ENCODE results near the gene ATP1A4. TPM values are rescaled to one million over a fixed set of nuclear protein-coding genes. Genes with fewer than 3 reads are reported as not detected.
"Not testable (repeated sequence)": the region's sequence is repeated elsewhere in the genome, so short reads cannot be mapped to it uniquely, and the experiment has no call there.

Gene ATP1A4
- total and polyA plus RNA-seq, 9 donors, result 0.44 to 3.4 (median 1.4) TPM

- H3K27me3 ChIP-seq (ENCODE audit: control insufficient read depth, insufficient read depth, low read length), result no peaks in the 10 kb centered on the region
- H3K4me1 ChIP-seq (ENCODE audit: control insufficient read depth, insufficient read depth, low read length), result peaks cover 24% of the 10 kb centered on the region
- no peak overlapping the region for H3K27ac ChIP-seq (ENCODE audit: low read length)
- H3K9me3 ChIP-seq (replicated peaks; ENCODE audit: control insufficient read depth, low read depth, low read length), result no peaks in the 10 kb centered on the region
- H3K4me3 ChIP-seq (ENCODE audit: low read length), result no peak overlapping the region
- DNase-seq, result no peak
- H3K36me3 ChIP-seq (ENCODE audit: control insufficient read depth, insufficient read depth, low read length), result peaks cover 49% of the 10 kb centered on the region
- 93% methylated on average over 6 of the region's 16 CpGs for WGBS (ENCODE audit: insufficient coverage)
Measured at GRCh38 chr1:160122978-160123495, 28.4 kb upstream of the ATP1A4 start.

GRCh38 chr1:160123726-160124125 is 27.7 kb upstream of the ATP1A4 start:
- H3K4me3 ChIP-seq (ENCODE audit: low read length), result no peak overlapping the region
- DNase-seq, result no peak
- peaks cover 17% of the 10 kb centered on the region for H3K4me1 ChIP-seq (ENCODE audit: control insufficient read depth, insufficient read depth, low read length)
- H3K27me3 ChIP-seq (ENCODE audit: control insufficient read depth, insufficient read depth, low read length), result no peaks in the 10 kb centered on the region
- peaks cover 56% of the 10 kb centered on the region for H3K36me3 ChIP-seq (ENCODE audit: control insufficient read depth, insufficient read depth, low read length)
- no peak overlapping the region for H3K27ac ChIP-seq (ENCODE audit: low read length)
- no peaks in the 10 kb centered on the region for H3K9me3 ChIP-seq (replicated peaks; ENCODE audit: control insufficient read depth, low read depth, low read length)

GRCh38 chr1:160124705-160125478 is 26.5 kb upstream of the ATP1A4 start:
- DNase-seq, result no peak
- H3K4me1 ChIP-seq (ENCODE audit: control insufficient read depth, insufficient read depth, low read length), result peaks cover 14% of the 10 kb centered on the region
- no peaks in the 10 kb centered on the region for H3K9me3 ChIP-seq (replicated peaks; ENCODE audit: control insufficient read depth, low read depth, low read length)
- H3K36me3 ChIP-seq (ENCODE audit: control insufficient read depth, insufficient read depth, low read length), result peaks cover 67% of the 10 kb centered on the region
- WGBS (ENCODE audit: insufficient coverage), result 60% methylated on average over 1 of the region's 8 CpGs
- no peak overlapping the region for H3K27ac ChIP-seq (ENCODE audit: low read length)
- no peak overlapping the region for H3K4me3 ChIP-seq (ENCODE audit: low read length)
- no peaks in the 10 kb centered on the region for H3K27me3 ChIP-seq (ENCODE audit: control insufficient read depth, insufficient read depth, low read length)

GRCh38 chr1:160125746-160126145 is 25.7 kb upstream of the ATP1A4 start:
- WGBS (ENCODE audit: insufficient coverage), result no CpG with 5 or more reads among the region's 1 CpG
- no peak for DNase-seq
- Histone ChIP-seq H3K36me3 (ENCODE audit: control insufficient read depth, insufficient read depth, low read length) (peaks cover 76% of the 10 kb centered on the region), H3K9me3 (replicated peaks; ENCODE audit: control insufficient read depth, low read depth, low read length) (no peaks in the 10 kb centered on the region), H3K27me3 (ENCODE audit: control insufficient read depth, insufficient read depth, low read length) (no peaks in the 10 kb centered on the region), H3K4me1 (ENCODE audit: control insufficient read depth, insufficient read depth, low read length) (peaks cover 14% of the 10 kb centered on the region), H3K4me3 (ENCODE audit: low read length) (no peak overlapping the region), H3K27ac (ENCODE audit: low read length) (no peak overlapping the region)

- not testable (repeated sequence) for DNase-seq; H3K9me3 ChIP-seq (replicated peaks; ENCODE audit: control insufficient read depth, low read depth, low read length); H3K4me3 ChIP-seq (ENCODE audit: low read length); H3K27ac ChIP-seq (ENCODE audit: low read length); H3K27me3 ChIP-seq (ENCODE audit: control insufficient read depth, insufficient read depth, low read length)
- H3K36me3 ChIP-seq (ENCODE audit: control insufficient read depth, insufficient read depth, low read length), result peaks cover 76% of the 10 kb centered on the region
- H3K4me1 ChIP-seq (ENCODE audit: control insufficient read depth, insufficient read depth, low read length), result peaks cover 14% of the 10 kb centered on the region
- no CpG with 5 or more reads among the region's 4 CpGs for WGBS (ENCODE audit: insufficient coverage)
Measured at GRCh38 chr1:160126342-160126741, 25.1 kb upstream of the ATP1A4 start.

- DNase-seq, result no peak
- H3K27ac ChIP-seq (ENCODE audit: low read length), result no peak overlapping the region
- WGBS (ENCODE audit: insufficient coverage), result 94% methylated on average over 9 of the region's 9 CpGs
- no peaks in the 10 kb centered on the region for H3K27me3 ChIP-seq (ENCODE audit: control insufficient read depth, insufficient read depth, low read length)
- H3K36me3 ChIP-seq (ENCODE audit: control insufficient read depth, insufficient read depth, low read length), result peaks cover 81% of the 10 kb centered on the region
- H3K9me3 ChIP-seq (replicated peaks; ENCODE audit: control insufficient read depth, low read depth, low read length), result no peaks in the 10 kb centered on the region
- no peak overlapping the region for H3K4me3 ChIP-seq (ENCODE audit: low read length)
- H3K4me1 ChIP-seq (ENCODE audit: control insufficient read depth, insufficient read depth, low read length), result peaks cover 14% of the 10 kb centered on the region
Measured at GRCh38 chr1:160127381-160127780, 24.0 kb upstream of the ATP1A4 start.

GRCh38 chr1:160127865-160128523 is 23.4 kb upstream of the ATP1A4 start:
- H3K9me3 ChIP-seq (replicated peaks; ENCODE audit: control insufficient read depth, low read depth, low read length), result no peaks in the 10 kb centered on the region
- no peak overlapping the region for H3K4me3 ChIP-seq (ENCODE audit: low read length)
- DNase-seq, result peak; percentile 69

GRCh38 chr1:160128636-160129035 is 22.8 kb upstream of the ATP1A4 start:
- no peaks in the 10 kb centered on the region for H3K9me3 ChIP-seq (replicated peaks; ENCODE audit: control insufficient read depth, low read depth, low read length)
- WGBS (ENCODE audit: insufficient coverage), result 94% methylated on average over 8 of the region's 18 CpGs
- H3K4me1 ChIP-seq (ENCODE audit: control insufficient read depth, insufficient read depth, low read length), result peaks cover 14% of the 10 kb centered on the region
- peaks cover 76% of the 10 kb centered on the region for H3K36me3 ChIP-seq (ENCODE audit: control insufficient read depth, insufficient read depth, low read length)
- DNase-seq, result no peak
- H3K4me3 ChIP-seq (ENCODE audit: low read length), result no peak overlapping the region
- no peak overlapping the region for H3K27ac ChIP-seq (ENCODE audit: low read length)
- no peaks in the 10 kb centered on the region for H3K27me3 ChIP-seq (ENCODE audit: control insufficient read depth, insufficient read depth, low read length)

More at GRCh38 chr1:160127865-160128523, 23.4 kb upstream of the ATP1A4 start:
- Histone ChIP-seq H3K27me3 (ENCODE audit: control insufficient read depth, insufficient read depth, low read length) (no peaks in the 10 kb centered on the region), H3K36me3 (ENCODE audit: control insufficient read depth, insufficient read depth, low read length) (peaks cover 81% of the 10 kb centered on the region), H3K27ac (ENCODE audit: low read length) (no peak overlapping the region), H3K4me1 (ENCODE audit: control insufficient read depth, insufficient read depth, low read length) (peaks cover 14% of the 10 kb centered on the region)
- 51% methylated on average over 6 of the region's 7 CpGs for WGBS (ENCODE audit: insufficient coverage)

- no CpG with 5 or more reads among the region's 5 CpGs for WGBS (ENCODE audit: insufficient coverage)
- Histone ChIP-seq H3K4me3 (ENCODE audit: low read length) (no peak overlapping the region), H3K27me3 (ENCODE audit: control insufficient read depth, insufficient read depth, low read length) (no peaks in the 10 kb centered on the region), H3K36me3 (ENCODE audit: control insufficient read depth, insufficient read depth, low read length) (peaks cover 73% of the 10 kb centered on the region), H3K27ac (ENCODE audit: low read length) (no peak overlapping the region), H3K4me1 (ENCODE audit: control insufficient read depth, insufficient read depth, low read length) (peaks cover 11% of the 10 kb centered on the region), H3K9me3 (replicated peaks; ENCODE audit: control insufficient read depth, low read depth, low read length) (no peaks in the 10 kb centered on the region)
- no peak for DNase-seq
Measured at GRCh38 chr1:160129046-160129445, 22.4 kb upstream of the ATP1A4 start.

GRCh38 chr1:160129558-160129957 is 21.8 kb upstream of the ATP1A4 start:
- Histone ChIP-seq H3K4me3 (ENCODE audit: low read length) (no peak overlapping the region), H3K27me3 (ENCODE audit: control insufficient read depth, insufficient read depth, low read length) (no peaks in the 10 kb centered on the region), H3K4me1 (ENCODE audit: control insufficient read depth, insufficient read depth, low read length) (peaks cover 6% of the 10 kb centered on the region), H3K27ac (ENCODE audit: low read length) (no peak overlapping the region), H3K36me3 (ENCODE audit: control insufficient read depth, insufficient read depth, low read length) (peaks cover 76% of the 10 kb centered on the region), H3K9me3 (replicated peaks; ENCODE audit: control insufficient read depth, low read depth, low read length) (no peaks in the 10 kb centered on the region)
- no CpG with 5 or more reads among the region's 3 CpGs for WGBS (ENCODE audit: insufficient coverage)
- DNase-seq, result no peak
